ENCODE results near the gene STMN1. TPM values are rescaled to one million over a fixed set of nuclear protein-coding genes. Genes with fewer than 3 reads are reported as not detected.

The STMN1 gene
- total and polyA plus RNA-seq, 3 experiments from 2014 or later: 88.7 to 325 (median 306) TPM

- no peak overlapping the region for H3K4me3 ChIP-seq (ENCODE audit: low read length)
- no peaks in the 10 kb centered on the region for H3K9me3 Mint-ChIP-seq
Observed at GRCh38 chr1:25914074-25914995, 8.1 kb upstream of the STMN1 start.

GRCh38 chr1:25913206-25913605 lies 7.0 kb upstream of the STMN1 start:
- Mint-ChIP-seq H3K4me3 (no peak overlapping the region), H3K9me3 (no peaks in the 10 kb centered on the region), H3K27ac (no peak overlapping the region), H3K4me1 (peaks cover 6 to 12% (median 7%) of the 10 kb centered on the region in 3 donors), H3K27me3 (no peaks in the 10 kb centered on the region), H3K36me3 (no peaks in the 10 kb centered on the region)
- POLR2A ChIA-PET: no interaction called here
- peaks cover 8% of the 10 kb centered on the region for H3K4me1 ChIP-seq (ENCODE audit: insufficient read depth, low read length)
- no peak overlapping the region for H3K4me3 ChIP-seq (ENCODE audit: low read length)
- no peak for DNase-seq
- CTCF ChIA-PET: interaction anchor here (1.0 to 6.1 kb wide), 2 partner anchors 8 to 18 kb away, joined by 3 to 30 read pairs; no protein-coding TSS in a partner anchor
- H3K27ac ChIP-seq (ENCODE audit: low read depth, low read length): no peak overlapping the region
- H3K9me3 ChIP-seq (ENCODE audit: low read length): no peaks in the 10 kb centered on the region
- no peaks in the 10 kb centered on the region for H3K27me3 ChIP-seq (ENCODE audit: insufficient read depth, low read length, poor library complexity, severe bottlenecking)
- no peaks in the 10 kb centered on the region for H3K36me3 ChIP-seq (ENCODE audit: insufficient read depth, low read length)

More at GRCh38 chr1:25914074-25914995, 8.1 kb upstream of the STMN1 start:
- Histone ChIP-seq H3K9me3 (ENCODE audit: low read length) (no peaks in the 10 kb centered on the region), H3K27me3 (ENCODE audit: insufficient read depth, low read length, poor library complexity, severe bottlenecking) (no peaks in the 10 kb centered on the region), H3K36me3 (ENCODE audit: insufficient read depth, low read length) (no peaks in the 10 kb centered on the region), H3K4me1 (ENCODE audit: insufficient read depth, low read length) (peaks cover 14% of the 10 kb centered on the region), H3K27ac (ENCODE audit: low read depth, low read length) (no peak overlapping the region)
- ChIA-PET POLR2A (interaction anchor here (0.6 kb wide), 1 partner anchor 239 kb away, joined by 8 read pairs; no protein-coding TSS in a partner anchor), CTCF (interaction anchor here (0.7 to 6.1 kb wide), 4 partner anchors 9 to 83 kb away, joined by 3 to 30 read pairs (median 4); partner anchors contain the start of gene PAFAH2)
- Mint-ChIP-seq H3K4me3 (no peak overlapping the region), H3K36me3 (no peaks in the 10 kb centered on the region), H3K27ac (no peak overlapping the region), H3K27me3 (no peaks in the 10 kb centered on the region), H3K4me1 (peaks cover 8 to 17% (median 10%) of the 10 kb centered on the region in 3 donors)
- DNase-seq: no peak

GRCh38 chr1:25912076-25912831 lies 6.0 kb upstream of the STMN1 start:
- CTCF ChIA-PET: interaction anchor here (0.6 to 6.1 kb wide), 2 partner anchors 17 to 229 kb away, joined by 3 to 30 read pairs; no protein-coding TSS in a partner anchor
- Histone ChIP-seq H3K27ac (ENCODE audit: low read depth, low read length) (no peak overlapping the region), H3K27me3 (ENCODE audit: insufficient read depth, low read length, poor library complexity, severe bottlenecking) (no peaks in the 10 kb centered on the region), H3K4me1 (ENCODE audit: insufficient read depth, low read length) (no peaks in the 10 kb centered on the region), H3K4me3 (ENCODE audit: low read length) (no peak overlapping the region), H3K9me3 (ENCODE audit: low read length) (no peaks in the 10 kb centered on the region), H3K36me3 (ENCODE audit: insufficient read depth, low read length) (no peaks in the 10 kb centered on the region)
- H3K9me3 Mint-ChIP-seq: no peaks in the 10 kb centered on the region
- H3K36me3 Mint-ChIP-seq: no peaks in the 10 kb centered on the region
- no peak for DNase-seq
- H3K27ac Mint-ChIP-seq: peak overlapping the region in 1 of 8 donors; percentile 19
- H3K4me3 Mint-ChIP-seq: no peak overlapping the region
- no peaks in the 10 kb centered on the region for H3K27me3 Mint-ChIP-seq
- POLR2A ChIA-PET: no interaction called here
- peaks cover 2 to 7% (median 3%) of the 10 kb centered on the region in 3 donors for H3K4me1 Mint-ChIP-seq

GRCh38 chr1:25911162-25911561 lies 4.9 kb upstream of the STMN1 start:
- Mint-ChIP-seq H3K4me1 (peaks cover 4 to 9% (median 8%) of the 10 kb centered on the region in 3 donors), H3K36me3 (peaks cover 0 to 1% (median 0%) of the 10 kb centered on the region in 3 donors), H3K27ac (no peak overlapping the region), H3K9me3 (no peaks in the 10 kb centered on the region), H3K27me3 (no peaks in the 10 kb centered on the region), H3K4me3 (no peak overlapping the region)
- H3K27me3 ChIP-seq (ENCODE audit: insufficient read depth, low read length, poor library complexity, severe bottlenecking): no peaks in the 10 kb centered on the region
- no peak overlapping the region for H3K4me3 ChIP-seq (ENCODE audit: low read length)
- H3K9me3 ChIP-seq (ENCODE audit: low read length): no peaks in the 10 kb centered on the region
- H3K27ac ChIP-seq (ENCODE audit: low read depth, low read length): no peak overlapping the region
- ChIA-PET POLR2A (no interaction called here), CTCF (interaction anchor here (1.1 to 6.1 kb wide), 2 partner anchors 11 to 16 kb away, joined by 3 to 30 read pairs; no protein-coding TSS in a partner anchor)
- no peak for DNase-seq
- H3K36me3 ChIP-seq (ENCODE audit: insufficient read depth, low read length): no peaks in the 10 kb centered on the region
- no peaks in the 10 kb centered on the region for H3K4me1 ChIP-seq (ENCODE audit: insufficient read depth, low read length)

- H3K4me3 Mint-ChIP-seq: peak overlapping the region in 1 of 7 donors; percentile 80
Observed at GRCh38 chr1:25909040-25909439, 2.8 kb upstream of the STMN1 start.

GRCh38 chr1:25908161-25908560 lies 1.9 kb upstream of the STMN1 start:
- Histone ChIP-seq H3K4me3 (ENCODE audit: low read length) (no peak overlapping the region), H3K36me3 (ENCODE audit: insufficient read depth, low read length) (no peaks in the 10 kb centered on the region), H3K4me1 (ENCODE audit: insufficient read depth, low read length) (peaks cover 12% of the 10 kb centered on the region), H3K27ac (ENCODE audit: low read depth, low read length) (no peak overlapping the region), H3K27me3 (ENCODE audit: insufficient read depth, low read length, poor library complexity, severe bottlenecking) (no peaks in the 10 kb centered on the region), H3K9me3 (ENCODE audit: low read length) (no peaks in the 10 kb centered on the region)
- ChIA-PET POLR2A (no interaction called here), CTCF (interaction anchor here (0.7 to 1.1 kb wide), 2 partner anchors 13 to 15 kb away, joined by 3 to 4 read pairs; no protein-coding TSS in a partner anchor)
- Mint-ChIP-seq H3K9me3 (no peaks in the 10 kb centered on the region), H3K36me3 (peaks cover 0 to 7% (median 0%) of the 10 kb centered on the region in 3 donors), H3K27me3 (no peaks in the 10 kb centered on the region), H3K4me3 (peak overlapping the region in 1 of 7 donors; percentile 80), H3K27ac (peak overlapping the region in 2 of 8 donors; percentile 33 to 67), H3K4me1 (peaks cover 15 to 26% (median 25%) of the 10 kb centered on the region in 3 donors)
- no peak for DNase-seq

More at GRCh38 chr1:25909040-25909439, 2.8 kb upstream of the STMN1 start:
- Mint-ChIP-seq H3K27ac (peak overlapping the region in 5 of 8 donors; percentile 14 to 67 (median 61)), H3K27me3 (no peaks in the 10 kb centered on the region), H3K4me1 (peaks cover 15 to 21% (median 21%) of the 10 kb centered on the region in 3 donors), H3K9me3 (no peaks in the 10 kb centered on the region), H3K36me3 (peaks cover 0 to 6% (median 0%) of the 10 kb centered on the region in 3 donors)
- no peak overlapping the region for H3K4me3 ChIP-seq (ENCODE audit: low read length)
- H3K36me3 ChIP-seq (ENCODE audit: insufficient read depth, low read length): no peaks in the 10 kb centered on the region
- H3K4me1 ChIP-seq (ENCODE audit: insufficient read depth, low read length): peaks cover 9% of the 10 kb centered on the region
- no peaks in the 10 kb centered on the region for H3K9me3 ChIP-seq (ENCODE audit: low read length)
- no peak overlapping the region for H3K27ac ChIP-seq (ENCODE audit: low read depth, low read length)
- ChIA-PET CTCF (interaction anchor here (1.1 kb wide), 1 partner anchor 14 kb away, joined by 4 read pairs; no protein-coding TSS in a partner anchor), POLR2A (no interaction called here)
- DNase-seq: no peak
- no peaks in the 10 kb centered on the region for H3K27me3 ChIP-seq (ENCODE audit: insufficient read depth, low read length, poor library complexity, severe bottlenecking)

GRCh38 chr1:25907601-25908000 lies 1.4 kb upstream of the STMN1 start:
- Mint-ChIP-seq H3K9me3 (no peaks in the 10 kb centered on the region), H3K4me1 (peaks cover 15 to 26% (median 25%) of the 10 kb centered on the region in 3 donors), H3K27me3 (no peaks in the 10 kb centered on the region), H3K27ac (peak overlapping the region in 7 of 8 donors; percentile 22 to 72 (median 52)), H3K36me3 (peaks cover 0 to 10% (median 1%) of the 10 kb centered on the region in 3 donors), H3K4me3 (peak overlapping the region; percentile 0 to 92 (median 80))
- no peak overlapping the region for H3K27ac ChIP-seq (ENCODE audit: low read depth, low read length)
- ChIA-PET POLR2A (interaction anchor here (3.0 kb wide), 1 partner anchor 91 kb away, joined by 20 read pairs; the partner anchor contains the start of gene PAFAH2), CTCF (interaction anchor here (1.6 kb wide), 1 partner anchor 12 kb away, joined by 7 read pairs; no protein-coding TSS in a partner anchor)
- H3K36me3 ChIP-seq (ENCODE audit: insufficient read depth, low read length): no peaks in the 10 kb centered on the region
- no peaks in the 10 kb centered on the region for H3K9me3 ChIP-seq (ENCODE audit: low read length)
- H3K4me1 ChIP-seq (ENCODE audit: insufficient read depth, low read length): peaks cover 12% of the 10 kb centered on the region
- DNase-seq: no peak
- H3K27me3 ChIP-seq (ENCODE audit: insufficient read depth, low read length, poor library complexity, severe bottlenecking): no peaks in the 10 kb centered on the region
- no peak overlapping the region for H3K4me3 ChIP-seq (ENCODE audit: low read length)
